ENCODE results near the gene POLR2J.
"Not testable (repeated sequence)": the region's sequence is repeated elsewhere in the genome, so short reads cannot be mapped to it uniquely, and the experiment has no call there.

DNA sequence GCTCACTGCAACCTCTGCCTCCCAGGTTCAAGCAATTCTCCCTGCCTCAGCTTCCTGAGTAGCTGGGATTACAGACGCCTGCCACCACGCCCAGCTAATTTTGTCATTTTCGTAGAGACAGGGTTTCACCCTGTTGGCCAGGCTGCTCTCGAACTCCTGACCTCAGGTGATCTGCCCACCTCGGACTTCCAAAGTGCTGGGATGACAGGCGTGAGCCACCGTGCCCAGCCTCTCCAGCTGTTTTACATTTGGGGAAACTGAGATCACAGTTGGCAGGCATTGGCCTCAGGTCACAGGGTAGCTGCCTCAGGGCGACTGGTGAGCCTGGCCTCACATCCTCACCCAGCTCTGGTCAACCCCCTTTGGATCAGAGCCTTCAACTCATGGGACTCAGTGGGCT lies 31.9 kb upstream of the POLR2J start:
- TF ChIP-seq BHLHE40 (IDR thresholded peaks at IDR 0.05; ENCODE audit: borderline replicate concordance); ARNT (IDR thresholded peaks at IDR 0.05); FOXM1 (IDR thresholded peaks at IDR 0.05; ENCODE audit: borderline replicate concordance); HDGF (IDR thresholded peaks at IDR 0.05; ENCODE audit: borderline replicate concordance); FOXK2 (IDR thresholded peaks at IDR 0.05); ELF4 (IDR thresholded peaks at IDR 0.05); SP1 (IDR thresholded peaks at IDR 0.05); FOXA1 (IDR thresholded peaks at IDR 0.05); SUZ12 (IDR thresholded peaks at IDR 0.05): not testable (repeated sequence)
